Stimulated activated CD4-positive, alpha-beta T cell treated with anti-CD3 and anti-CD28 coated beads, Interleukin-2, amount 100 ng/mL, for 4 hours (primary cell): ENCODE results near the gene CCNH.

Experiments
- DNase-seq: peaks from one replicate; pipeline ENCODE4 v3.0.0-alpha.2; 2020; ENCODE audit warnings: low read depth

The CCNH gene

DNA sequence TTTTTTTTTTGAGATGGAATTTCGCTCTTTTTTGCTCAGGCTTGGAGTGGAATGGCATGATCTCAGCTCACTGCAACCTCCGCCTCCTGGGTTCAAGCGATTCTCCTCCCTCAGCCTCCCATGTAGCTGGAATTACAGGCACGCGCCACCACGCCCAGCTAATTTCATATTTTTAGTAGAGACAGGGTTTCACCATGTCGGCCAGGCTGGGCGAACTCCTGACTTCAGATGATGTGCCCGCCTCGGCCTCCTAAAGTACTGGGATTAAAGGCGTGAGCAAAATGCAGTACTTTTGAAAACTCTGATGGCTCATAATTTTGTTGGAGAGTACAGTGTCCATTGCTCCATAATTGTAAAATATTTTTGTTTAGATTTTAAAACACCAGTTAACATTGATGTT lies 52.6 kb downstream of the CCNH start:
- no peak for DNase-seq

- DNase-seq, result no peak
Measured at GRCh38 chr5:87359106-87359505, 53.6 kb downstream of the CCNH start.

- DNase-seq, result no peak
Measured at GRCh38 chr5:87354496-87354895, 58.2 kb downstream of the CCNH start.

DNA sequence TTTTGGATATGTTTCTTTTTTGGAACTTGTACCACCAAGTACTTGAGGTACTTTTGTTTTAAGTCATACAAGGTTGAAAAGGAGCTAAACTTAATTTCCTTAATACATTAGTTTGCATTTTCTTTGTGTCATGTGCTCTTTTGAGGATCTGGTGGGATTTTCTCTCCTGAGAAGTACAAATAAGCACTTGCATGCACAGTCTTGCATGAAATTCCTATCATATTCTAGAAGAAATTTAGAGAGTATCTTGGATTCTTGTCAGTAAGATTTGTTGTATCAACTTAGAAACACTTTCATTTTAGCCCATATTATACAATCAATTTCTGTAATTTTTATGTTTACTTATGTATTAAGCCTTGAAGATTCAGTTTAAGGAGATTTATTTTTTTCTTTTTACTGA lies 64.9 kb downstream of the CCNH start:
- DNase-seq, result no peak

- DNase-seq, result no peak
Measured at GRCh38 chr5:87347272-87347671, 65.5 kb downstream of the CCNH start.
